HCT116 (cell line): ENCODE data around the gene RAPGEF6. TPM values are rescaled to one million over a fixed set of nuclear protein-coding genes. Genes with fewer than 3 reads are reported as not detected.

Experiments
- ATAC-seq: fragments of 200-7000 bp; cut with Tn5 transposase; 2 replicates; pipeline ENCODE4 v1.9.1; 2020; ENCODE audit warnings: mild to moderate bottlenecking, moderate library complexity
- BruUV-seq: library from RNA; stranded (reverse); fragments of 400-500 nt; replicated peaks from 2 replicates; lab custom pipeline; 2021; lab: Mats Ljungman, UMichigan
- CTCF ChIA-PET: fragments of 300-600 bp; sonication (Branson Sonifier 250); formaldehyde crosslinking; loops from one replicate; lab custom pipeline; 2021; ENCODE audit warnings: antibody characterized with exemption; lab: Charles Lee
- POLR2A ChIA-PET: fragments of 300-600, 350-600 bp; sonication (Branson Sonifier 250); formaldehyde crosslinking; loops from one replicate; lab custom pipeline; 2021; ENCODE audit warnings: antibody characterized with exemption; lab: Charles Lee
- RAD21 ChIA-PET, 2 experiments: fragments of 300-600 bp; sonication (Branson Sonifier 250); formaldehyde crosslinking; loops; one replicate each; lab custom pipeline; 2023; ENCODE audit warnings: low total read pairs in 2 of 2; ENCODE audit not compliant: uncharacterized antibody in 2 of 2, unreplicated experiment in 2 of 2, low non-redundant PET in 1 of 2; lab: Charles Lee
- DNase-seq: peaks from one replicate; pipeline ENCODE4 v3.0.0-alpha.2; 2010; ENCODE audit warnings: low read depth, low spot score
- H2AFZ ChIP-seq: fragments of 200-600 bp; shearing (Covaris generic), sonication (generic); 2 replicates; pipeline ENCODE4 v1.6.1; 2017; ENCODE audit warnings: low read depth, mixed run types, mixed read lengths, antibody characterized with exemption, low read length; ENCODE audit not compliant: poor library complexity, severe bottlenecking
- H3K27ac ChIP-seq: 2 replicates; pipeline ENCODE4 v1.5.1; 2012; ENCODE audit warnings: low read depth, low read length
- H3K27me3 ChIP-seq: fragments of 200-600 bp; sonication (generic); 2 replicates; pipeline ENCODE4 v1.6.1; 2016; ENCODE audit warnings: mixed run types, low read length, mixed read lengths; ENCODE audit not compliant: insufficient read depth
- H3K36me3 ChIP-seq, 2 experiments: fragments of 200-500 bp in 1 of 2; fragments of 200-600 bp in 1 of 2; sonication (Bioruptor generic) in 1 of 2; sonication (generic) in 1 of 2; 2 replicates each; pipeline versions ENCODE4 v1.5.1 to v1.6.1; 2014 to 2016; ENCODE audit warnings: low read length in 2 of 2, inconsistent platforms in 1 of 2, mixed read lengths in 1 of 2, mixed run types in 1 of 2; ENCODE audit not compliant: insufficient read depth in 2 of 2, control insufficient read depth in 1 of 2
- H3K4me1 ChIP-seq, 2 experiments: fragments of 200-600 bp in 1 of 2; sonication (generic) in 1 of 2; 2 replicates each; pipeline versions ENCODE4 v1.5.1 to v1.6.1; 2012 to 2017; ENCODE audit warnings: low read length in 2 of 2, inconsistent platforms in 1 of 2, mild to moderate bottlenecking in 1 of 2, mixed read lengths in 1 of 2, mixed run types in 1 of 2, moderate library complexity in 1 of 2; ENCODE audit not compliant: insufficient read depth in 2 of 2, control insufficient read depth in 1 of 2
- H3K4me2 ChIP-seq: fragments of 200-600 bp; sonication (generic); 2 replicates; pipeline ENCODE4 v1.6.1; 2017; ENCODE audit warnings: mixed run types, low read length, mixed read lengths
- H3K4me3 ChIP-seq, 2 experiments: fragments of 200-600 bp in 1 of 2; sonication (generic) in 1 of 2; replicated peaks in 1 of 2; 2 replicates each; pipeline ENCODE4 v1.5.1; 2011 to 2016; ENCODE audit warnings: low read length in 2 of 2, control low read depth in 1 of 2, low read depth in 1 of 2, mild to moderate bottlenecking in 1 of 2, mixed read lengths in 1 of 2, mixed run types in 1 of 2
- H3K79me2 ChIP-seq: fragments of 200-600 bp; sonication (generic); 2 replicates; pipeline ENCODE4 v1.6.1; 2017; ENCODE audit warnings: mild to moderate bottlenecking, mixed run types, low read length, moderate library complexity, mixed read lengths; ENCODE audit not compliant: insufficient read depth
- H3K9ac ChIP-seq: fragments of 200-600 bp; sonication (generic); 2 replicates; pipeline ENCODE4 v1.6.1; 2016; ENCODE audit warnings: low read length, mixed read lengths
- H3K9me2 ChIP-seq: fragments of 200-600 bp; sonication (generic), shearing (Covaris generic); 2 replicates; pipeline ENCODE4 v1.6.1; 2017; ENCODE audit warnings: mixed run types, mild to moderate bottlenecking, moderate library complexity; ENCODE audit not compliant: insufficient read depth
- H3K9me3 ChIP-seq, 2 experiments: fragments of 200-500 bp in 1 of 2; fragments of 200-600 bp in 1 of 2; sonication (Bioruptor generic) in 1 of 2; sonication (generic) in 1 of 2; 2 replicates each; pipeline ENCODE4 v1.6.1; 2014 to 2017; ENCODE audit warnings: low read length in 2 of 2, mixed read lengths in 2 of 2, inconsistent platforms in 1 of 2, low read depth in 1 of 2, mild to moderate bottlenecking in 1 of 2, mixed run types in 1 of 2, moderate library complexity in 1 of 2; ENCODE audit not compliant: control insufficient read depth in 1 of 2, insufficient read depth in 1 of 2
- H4K20me1 ChIP-seq: fragments of 200-600 bp; sonication (generic), shearing (Covaris generic); 2 replicates; pipeline ENCODE4 v1.6.1; 2017; ENCODE audit warnings: mixed run types, mild to moderate bottlenecking, moderate library complexity; ENCODE audit not compliant: insufficient read depth
- ATF3 ChIP-seq: IDR thresholded peaks from 2 replicates; pipeline ENCODE4 v1.6.1; 2012
- CEBPB ChIP-seq: IDR thresholded peaks from 2 replicates; pipeline ENCODE4 v1.6.1; 2012; ENCODE audit warnings: low read depth
- CTCF ChIP-seq, 3 experiments: fragments of 200-600 bp in 1 of 3; sonication (generic) in 1 of 3; IDR thresholded peaks in 2 of 3; conservative IDR thresholded peaks in 1 of 3; 2 replicates each; pipeline ENCODE4 v1.5.1; 2012 to 2017; ENCODE audit warnings: low read depth in 2 of 3, low read length in 2 of 3, antibody characterized with exemption in 1 of 3, borderline replicate concordance in 1 of 3, control low read depth in 1 of 3, mild to moderate bottlenecking in 1 of 3, mixed read lengths in 1 of 3, mixed run types in 1 of 3, moderate library complexity in 1 of 3; ENCODE audit not compliant: insufficient read depth in 1 of 3
- EGR1 ChIP-seq: IDR thresholded peaks from 2 replicates; pipeline ENCODE4 v1.6.1; 2012; ENCODE audit warnings: low read depth
- ELF1 ChIP-seq: IDR thresholded peaks from 2 replicates; pipeline ENCODE4 v1.6.1; 2012; ENCODE audit warnings: low read depth, borderline replicate concordance
- EZH2 ChIP-seq: fragments of 200-600 bp; sonication (generic); IDR thresholded peaks from 2 replicates; pipeline ENCODE4 v1.6.1; 2017; ENCODE audit warnings: antibody characterized with exemption, mixed run types
- EZH2phosphoT487 ChIP-seq: fragments of 200-600 bp; IDR thresholded peaks from 2 replicates; pipeline ENCODE4 v1.6.1; 2018; ENCODE audit warnings: antibody characterized with exemption, borderline replicate concordance
- FOSL1 ChIP-seq: IDR thresholded peaks from 2 replicates; pipeline ENCODE4 v1.6.1; 2012; ENCODE audit warnings: low read depth
- JUND ChIP-seq: IDR thresholded peaks from 2 replicates; pipeline ENCODE4 v1.6.1; 2012
- MAX ChIP-seq: IDR thresholded peaks from 2 replicates; pipeline ENCODE4 v1.6.1; 2012
- POLR2A ChIP-seq: IDR thresholded peaks from 2 replicates; pipeline ENCODE4 v1.7.0; 2011; ENCODE audit warnings: borderline replicate concordance; ENCODE audit not compliant: insufficient read depth, insufficient read length; ENCODE audit errors: extremely low read depth
- POLR2AphosphoS5 ChIP-seq: IDR thresholded peaks from 2 replicates; pipeline ENCODE4 v1.6.1; 2011; ENCODE audit warnings: mild to moderate bottlenecking, low read depth, low read length, moderate library complexity
- RAD21 ChIP-seq: IDR thresholded peaks from 2 replicates; pipeline ENCODE4 v1.6.1; 2012; ENCODE audit warnings: low read depth, mild to moderate bottlenecking
- REST ChIP-seq: IDR thresholded peaks from 2 replicates; pipeline ENCODE4 v1.6.1; 2012; ENCODE audit warnings: low read depth
- SIN3A ChIP-seq: IDR thresholded peaks from 2 replicates; pipeline ENCODE4 v1.6.1; 2012; ENCODE audit warnings: low read depth
- SP1 ChIP-seq: IDR thresholded peaks from 2 replicates; pipeline ENCODE4 v1.6.1; 2012; ENCODE audit warnings: low read depth
- SRF ChIP-seq: IDR thresholded peaks from 2 replicates; pipeline ENCODE4 v1.6.1; 2012; ENCODE audit warnings: low read depth
- TCF7L2 ChIP-seq: IDR thresholded peaks from 2 replicates; pipeline ENCODE4 v1.7.0; 2011; ENCODE audit warnings: borderline replicate concordance, inconsistent platforms; ENCODE audit not compliant: insufficient read depth, insufficient read length; ENCODE audit errors: extremely low read depth
- YY1 ChIP-seq: IDR thresholded peaks from 2 replicates; pipeline ENCODE4 v1.6.1; 2011; ENCODE audit warnings: low read length, low read depth, moderate library complexity, mild to moderate bottlenecking; ENCODE audit not compliant: insufficient replicate concordance; ENCODE audit errors: extremely low read depth
- ZBTB33 ChIP-seq: IDR thresholded peaks from 2 replicates; pipeline ENCODE4 v1.6.1; 2011; ENCODE audit warnings: mild to moderate bottlenecking, low read length, moderate library complexity; ENCODE audit not compliant: insufficient replicate concordance; ENCODE audit errors: extremely low read depth
- ZFX ChIP-seq: fragments of 450-650 bp; IDR thresholded peaks from 2 replicates; pipeline ENCODE4 v1.6.1; 2017
- ZNF274 ChIP-seq: fragments of 200-500 bp; sonication (Bioruptor generic); IDR thresholded peaks from 2 replicates; pipeline ENCODE4 v1.6.1; 2014; ENCODE audit warnings: mild to moderate bottlenecking, low read depth, low read length, inconsistent platforms
- intact Hi-C: fragments of 100-400 bp; cut with micrococcal nuclease; formaldehyde crosslinking; loops from 2 replicates; pipeline ENCODE4 v1.10.0; 2022
- total RNA-seq: library from RNA; stranded (reverse); gene quantifications from one replicate; pipeline ENCODE4 v1.2.1, GENCODE V29; 2021; ENCODE audit not compliant: unreplicated experiment

The RAPGEF6 gene
- total RNA-seq, 1 experiment from 2014 or later, result 18.4 TPM

- ATAC-seq, result peak; percentile 84
- TF ChIP-seq MAX, result no peak
- no peak for TF ChIP-seq SIN3A
- no peak for TF ChIP-seq CEBPB
- TF ChIP-seq POLR2A, result no peak
- no peak for TF ChIP-seq ZBTB33
- TF ChIP-seq POLR2AphosphoS5, result no peak
- no peak for TF ChIP-seq ATF3
- TF ChIP-seq ZFX, result no peak
- TF ChIP-seq EGR1, result no peak; the same call in 1 of the 2 replicates
- no peak for TF ChIP-seq CTCF (IDR thresholded peaks at IDR 0.05 in 2 of 3, conservative IDR thresholded peaks at IDR 0.05 in 1 of 3; ENCODE audit: borderline replicate concordance in 1 of 3, insufficient read depth in 1 of 3, low read depth in 2 of 3, low read length in 2 of 3)
- TF ChIP-seq REST, result no peak
- TF ChIP-seq YY1, result no peak
- TF ChIP-seq RAD21, result no peak
- peak; percentile 71 for TF ChIP-seq JUND
- TF ChIP-seq EZH2phosphoT487, result no peak
- no peak for TF ChIP-seq TCF7L2
- TF ChIP-seq EZH2, result no peak
- TF ChIP-seq SRF, result peak; percentile 50; the same call in 1 of the 2 replicates
- TF ChIP-seq SP1, result peak; percentile 35
- TF ChIP-seq ZNF274, result no peak
- TF ChIP-seq ELF1, result no peak
- peak; percentile 75 for TF ChIP-seq FOSL1
Observed at GRCh38 chr5:131628990-131629389, 6.0 kb downstream of the RAPGEF6 start.

More at GRCh38 chr5:131628990-131629389, 6.0 kb downstream of the RAPGEF6 start:
- Histone ChIP-seq H4K20me1 (peaks cover 7% of the 10 kb centered on the region; the same call in 1 of the 2 replicates), H3K79me2 (peaks cover 99% of the 10 kb centered on the region), H3K9me2 (no peaks in the 10 kb centered on the region), H3K4me1 (peaks cover 9 to 36% of the 10 kb centered on the region in 2 experiments), H3K27ac (no peak overlapping the region), H3K9me3 (no peaks in the 10 kb centered on the region), H3K27me3 (no peaks in the 10 kb centered on the region), H3K4me2 (peak overlapping the region; percentile 58), H3K4me3 (no peak overlapping the region), H3K36me3 (no peaks in the 10 kb centered on the region), H2AFZ (no peak overlapping the region), H3K9ac (no peak overlapping the region)
- ChIA-PET RAD21 (no interaction called here), POLR2A (no interaction called here), CTCF (interaction anchor here (1.4 kb wide), 1 partner anchor 378 kb away, joined by 5 read pairs; no protein-coding TSS in a partner anchor)
- no peak for DNase-seq
- BruUV-seq, result no TSS peak
- intact Hi-C loops, result no loop called here
